Anterior cingulate cortex (tissue), 58 donors: ENCODE measurements around the gene ANKRD6.
"Not testable (repeated sequence)": the region's sequence is repeated elsewhere in the genome, so short reads cannot be mapped to it uniquely, and the experiment has no call there.

Source experiments
- DNase-seq, 58 donors: peaks; one replicate each; lab custom pipeline; 2025; lab: John Stamatoyannopoulos, UW

The ANKRD6 gene

DNA sequence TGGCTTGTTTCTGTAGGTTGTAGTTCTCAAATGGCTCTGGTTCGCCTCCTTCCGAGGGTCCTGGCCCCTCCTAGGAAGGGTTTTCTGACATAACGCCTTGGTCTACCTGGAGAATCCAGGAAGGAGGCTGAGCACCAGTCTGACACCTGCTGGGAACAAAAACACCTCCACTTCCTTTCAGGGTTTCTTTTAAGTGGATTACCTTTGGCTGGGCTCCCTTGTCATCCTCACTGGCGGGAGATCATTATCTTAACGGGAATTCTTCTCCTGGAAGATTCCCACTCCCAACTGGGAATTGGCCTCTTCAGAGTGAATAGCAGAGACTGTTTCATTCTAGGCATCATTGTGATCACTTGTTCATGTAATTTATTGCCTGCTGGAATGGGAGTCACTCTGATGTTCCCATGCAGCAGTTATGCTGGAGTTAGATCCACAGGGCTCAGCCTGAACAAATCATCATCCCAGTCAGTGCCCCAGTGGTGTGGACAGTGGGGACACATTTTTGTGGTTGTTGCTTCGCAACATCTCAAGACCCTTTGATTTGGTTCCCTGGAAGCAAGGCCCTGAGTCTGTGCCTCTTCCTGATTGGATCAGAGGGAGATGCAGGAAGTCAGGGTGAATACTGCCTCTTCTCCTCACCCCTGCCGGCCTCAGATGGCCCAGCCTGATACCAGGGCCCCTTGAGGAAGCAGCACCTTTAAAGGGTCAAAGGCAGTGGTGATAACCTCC, 156.5 kb downstream of the ANKRD6 start:
- no peak for DNase-seq

DNA sequence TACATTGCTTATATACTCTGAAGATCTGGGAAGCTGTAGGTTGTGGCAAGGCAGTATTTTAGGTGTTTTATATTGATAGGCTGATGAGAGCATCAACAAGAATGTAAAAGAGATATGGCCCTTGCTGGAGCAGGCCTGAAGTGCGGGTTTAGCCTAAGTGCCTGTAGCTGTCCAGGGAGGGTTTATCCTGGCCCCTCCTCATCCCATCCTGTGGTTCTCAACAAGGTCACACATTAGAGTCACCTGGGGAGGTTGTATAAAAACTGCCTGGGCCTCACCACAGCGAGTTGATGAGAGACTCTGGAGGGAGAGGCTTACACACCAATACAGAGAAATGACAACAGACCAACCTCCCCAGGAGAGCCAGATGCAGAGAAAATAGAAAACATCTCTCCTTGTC, 157.2 kb downstream of the ANKRD6 start:
- DNase-seq = no peak

DNA sequence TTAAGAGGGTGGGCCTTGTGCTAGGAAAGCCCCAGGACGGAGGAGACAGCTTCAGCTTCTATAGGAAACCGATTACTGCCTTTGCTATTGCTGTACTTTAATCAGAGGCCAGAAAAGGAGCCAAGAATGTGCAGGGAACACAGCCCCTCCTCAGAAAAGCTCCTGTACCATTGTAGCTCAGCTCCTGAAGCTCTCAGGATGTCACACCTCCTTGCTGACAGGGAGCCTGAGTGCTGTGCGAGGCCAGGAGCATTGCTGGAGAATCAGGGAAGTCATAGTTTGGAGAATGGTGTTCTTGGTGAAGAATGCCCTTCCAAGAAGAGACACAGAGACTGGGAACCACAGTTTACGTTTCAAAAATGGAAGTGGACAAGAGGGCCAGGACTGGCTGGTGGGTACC, 158.8 kb downstream of the ANKRD6 start:
- DNase-seq = no peak

DNA sequence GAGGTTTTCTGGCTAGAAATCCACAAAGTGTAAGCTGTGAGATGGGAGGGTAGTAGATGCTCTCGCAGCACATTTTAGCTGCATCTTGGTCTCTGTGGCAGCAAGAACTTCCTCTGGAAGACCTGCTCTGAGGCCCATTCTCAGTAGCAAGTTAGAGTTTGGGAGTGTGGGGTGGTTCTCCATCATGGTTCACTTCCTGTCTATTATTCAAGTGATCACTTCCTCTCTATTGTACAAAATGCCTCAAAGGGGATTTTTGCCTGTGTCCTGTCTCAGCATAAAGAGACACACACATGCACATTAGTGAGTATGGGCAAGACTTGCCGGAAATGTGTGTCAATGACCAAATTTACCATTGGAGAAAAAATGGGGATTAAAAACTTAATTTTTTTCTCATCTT, 163.1 kb downstream of the ANKRD6 start:
- no peak for DNase-seq

DNA sequence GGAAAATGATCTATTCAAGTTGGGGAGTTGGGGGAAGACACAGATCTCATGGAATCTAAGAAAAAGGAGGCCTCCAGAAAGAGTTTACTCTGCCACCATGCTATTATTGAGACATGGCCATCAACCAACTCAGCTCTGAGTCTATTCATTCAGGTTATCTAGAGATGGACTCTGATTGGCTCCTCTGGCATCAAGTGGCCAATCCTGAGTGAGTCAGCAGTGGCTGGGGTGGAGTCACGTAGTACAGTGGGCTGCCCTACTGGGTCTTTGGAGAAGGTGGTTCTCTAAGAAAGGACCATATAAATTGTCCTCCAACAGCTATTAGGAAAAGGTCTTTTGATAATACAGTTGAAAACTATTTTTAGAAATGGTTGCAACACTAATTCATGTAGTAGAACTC, 163.5 kb downstream of the ANKRD6 start:
- no peak for DNase-seq

DNA sequence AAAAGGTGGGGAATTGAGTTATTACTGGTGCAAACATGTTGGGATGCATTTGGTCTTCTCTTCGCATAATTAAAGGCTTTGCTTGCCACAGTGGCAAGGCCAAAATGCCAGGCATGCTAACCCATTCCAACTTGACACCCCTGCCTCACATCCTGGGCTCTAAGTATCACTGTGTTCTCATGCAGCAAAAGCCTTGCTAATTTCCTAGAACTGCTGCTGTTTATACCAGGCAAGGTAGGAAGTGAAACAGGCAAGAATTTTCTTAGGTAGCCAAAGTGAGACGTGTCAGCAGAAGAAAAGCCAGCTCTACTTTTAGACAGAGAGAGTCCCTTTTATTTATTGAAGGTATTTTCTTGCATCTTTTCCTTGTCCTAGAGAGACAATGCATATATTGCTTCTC, 164.4 kb downstream of the ANKRD6 start:
- DNase-seq = no peak

DNA sequence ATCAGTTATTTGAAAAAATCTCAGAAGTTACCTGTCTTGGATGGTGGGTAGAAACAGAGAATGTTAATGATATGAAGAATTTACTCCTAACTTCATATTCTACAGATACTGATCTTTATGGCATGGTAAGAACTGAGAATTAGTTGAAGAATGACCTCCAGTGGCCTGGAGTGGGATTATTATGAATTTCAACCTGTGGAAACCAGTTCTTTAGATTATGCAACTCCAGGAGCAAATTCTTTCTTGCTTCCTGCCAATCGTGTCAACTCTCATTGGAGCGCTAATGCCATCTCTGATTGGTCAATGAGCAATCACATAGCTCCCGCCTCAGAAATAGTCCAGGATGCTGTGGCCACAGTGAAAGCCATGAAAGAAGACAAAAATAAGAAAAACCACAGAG, 165.0 kb downstream of the ANKRD6 start:
- no peak for DNase-seq

DNA sequence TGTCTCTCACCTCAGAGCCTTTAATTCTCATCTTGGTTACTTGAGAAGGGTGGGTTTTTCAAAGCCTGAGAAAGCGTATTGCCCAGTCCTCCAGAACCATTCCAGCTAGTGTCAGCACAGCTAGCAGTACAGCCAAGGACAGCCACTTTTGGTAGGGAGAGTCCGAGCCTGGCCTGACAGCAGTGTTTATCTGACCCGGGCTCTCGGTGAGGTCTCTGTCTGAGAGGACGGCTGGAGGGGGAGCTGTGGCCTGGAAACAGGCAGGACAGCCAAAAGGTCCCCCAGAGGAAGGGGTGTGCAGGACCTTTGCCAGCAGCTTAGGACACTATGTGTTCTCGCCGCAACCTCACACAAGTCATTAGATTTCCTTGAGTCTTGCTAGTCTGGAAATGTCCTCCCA, 166.8 kb downstream of the ANKRD6 start:
- no peak for DNase-seq

DNA sequence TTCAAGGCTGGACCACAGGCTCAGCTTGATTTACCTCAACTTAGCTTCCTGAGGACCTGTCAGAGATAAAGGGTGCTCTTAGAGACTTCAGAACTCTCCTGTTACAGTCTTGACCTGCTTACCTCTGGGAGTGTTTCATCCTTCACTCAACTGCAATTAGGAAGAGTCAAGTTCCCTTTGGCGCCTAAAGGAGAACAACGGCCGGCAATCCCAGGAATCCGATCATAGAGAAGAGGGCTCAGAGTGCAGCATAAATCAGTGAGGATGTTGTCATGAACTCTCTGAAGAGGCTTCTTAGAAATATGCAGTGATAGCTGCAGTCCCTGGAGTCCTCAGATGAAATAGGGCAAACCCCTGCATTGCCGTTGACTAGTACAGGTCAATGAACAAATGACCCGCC, 169.2 kb downstream of the ANKRD6 start:
- no peak for DNase-seq

DNA sequence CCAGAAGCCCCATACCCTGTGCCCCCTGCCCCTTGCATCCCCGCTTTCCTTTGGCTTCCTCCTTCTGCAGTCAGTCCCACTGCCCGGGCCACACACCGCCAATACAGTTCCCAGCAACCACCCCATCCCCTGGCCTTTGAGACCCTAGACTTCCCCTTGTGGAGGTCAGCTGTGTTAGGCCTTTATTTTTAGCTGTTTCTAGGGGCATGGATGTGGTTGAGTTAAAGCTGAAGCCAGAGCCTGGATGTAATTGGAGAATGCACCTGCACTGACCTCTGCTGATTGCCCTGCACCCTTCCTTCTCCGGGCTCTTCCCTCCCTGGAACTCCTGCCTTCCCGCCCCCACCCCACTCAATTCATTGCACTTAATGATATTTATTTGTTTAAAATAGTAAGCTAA, 171.7 kb downstream of the ANKRD6 start:
- DNase-seq = no peak

DNA sequence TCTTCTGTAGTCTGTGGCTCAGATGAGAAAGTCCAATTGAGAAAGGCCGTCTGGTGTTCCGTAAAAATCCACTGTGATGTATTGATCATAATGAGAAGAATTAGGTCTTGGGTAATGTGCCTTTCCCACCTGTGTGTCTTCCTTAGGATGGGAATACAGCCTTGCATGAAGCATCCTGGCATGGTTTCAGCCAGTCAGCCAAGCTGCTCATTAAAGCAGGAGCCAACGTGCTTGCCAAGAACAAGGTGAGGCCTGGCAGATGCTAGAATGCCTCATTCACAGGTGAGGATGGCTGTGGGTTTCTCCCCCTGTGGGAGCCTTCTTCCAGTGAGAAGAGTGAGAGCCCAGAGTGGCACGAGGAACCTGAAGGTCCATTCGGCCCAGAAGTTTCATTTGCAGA, 172.9 kb downstream of the ANKRD6 start:
- no peak for DNase-seq

DNA sequence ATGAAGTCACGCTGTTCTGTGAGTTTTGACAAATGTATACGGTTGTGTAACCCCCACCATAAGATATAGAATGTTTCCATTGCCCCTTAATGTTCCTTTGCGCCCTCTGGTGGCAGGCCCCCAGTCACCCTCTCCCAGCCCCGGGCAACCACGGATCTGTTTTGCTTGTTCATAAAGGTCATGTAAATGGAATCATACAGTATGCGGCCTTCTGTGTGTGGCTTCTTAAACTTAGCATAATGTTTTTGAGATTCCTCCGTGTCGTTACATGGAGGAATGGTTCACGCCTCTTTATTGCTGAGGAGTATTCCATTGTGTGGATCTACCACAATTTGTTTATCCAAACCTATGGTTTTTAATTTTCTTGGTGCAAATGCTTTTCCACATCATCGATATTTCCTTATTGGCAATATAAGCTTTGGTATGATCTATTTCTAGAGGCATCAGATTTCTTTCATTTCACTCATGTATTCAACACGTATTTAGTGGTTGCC, 177.2 kb downstream of the ANKRD6 start:
- DNase-seq = peak in 11 of 58 donors; percentile 2 to 27 (median 12)

DNA sequence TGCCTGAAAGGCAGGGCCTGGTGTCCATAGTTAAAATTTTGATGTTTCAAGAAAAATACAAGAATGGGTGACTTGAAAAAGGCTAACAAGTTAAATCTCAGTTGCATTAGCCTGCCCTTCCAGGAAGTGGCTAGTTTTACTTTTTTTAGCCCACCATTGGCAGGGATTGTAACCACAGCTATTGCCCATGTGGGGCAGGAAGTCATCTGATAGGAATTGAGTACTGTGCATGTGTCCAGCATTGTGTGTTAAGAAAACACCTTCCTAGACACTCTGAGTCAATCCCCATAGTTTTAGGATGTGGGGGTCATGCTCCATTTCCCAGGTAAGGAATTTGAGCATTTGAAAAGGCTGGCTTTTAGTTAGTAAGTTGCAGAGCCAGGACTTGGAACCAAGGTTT, 178.7 kb downstream of the ANKRD6 start:
- no peak for DNase-seq

DNA sequence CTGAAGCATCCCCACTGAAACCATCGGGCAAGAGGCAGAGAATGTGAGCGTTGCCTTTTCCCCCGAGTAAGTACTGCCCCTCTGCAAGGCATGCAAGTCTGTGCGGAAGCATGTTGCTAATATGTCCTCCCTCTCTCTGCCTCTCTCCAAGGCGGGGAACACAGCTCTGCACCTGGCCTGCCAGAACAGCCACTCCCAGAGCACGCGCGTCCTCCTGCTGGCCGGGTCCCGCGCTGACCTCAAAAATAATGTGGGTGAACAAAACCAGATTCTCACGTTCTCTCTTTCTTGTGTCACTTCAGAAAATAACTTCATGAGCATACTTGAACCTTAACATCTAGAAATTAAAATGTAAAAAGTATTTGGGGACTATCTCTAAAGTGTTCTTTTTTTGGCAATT, 179.2 kb downstream of the ANKRD6 start:
- DNase-seq = no peak

DNA sequence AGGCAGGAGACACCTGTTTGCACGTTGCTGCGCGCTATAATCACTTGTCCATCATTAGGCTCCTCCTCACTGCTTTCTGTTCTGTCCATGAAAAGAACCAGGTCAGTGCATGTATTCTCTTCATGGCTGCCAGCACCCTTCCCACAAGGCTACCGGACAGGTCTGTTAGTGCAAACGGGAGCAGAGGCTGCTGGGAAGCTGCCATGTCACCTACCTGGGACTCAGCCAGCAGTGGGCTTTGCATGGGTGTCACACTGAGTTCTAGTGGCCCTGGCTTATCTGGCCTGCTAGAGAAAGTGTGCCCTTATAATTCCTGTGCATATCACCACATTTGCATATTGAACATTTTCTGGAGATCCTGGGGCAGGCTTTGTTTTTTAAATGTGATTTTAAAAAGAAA, 180.8 kb downstream of the ANKRD6 start:
- DNase-seq = no peak

DNA sequence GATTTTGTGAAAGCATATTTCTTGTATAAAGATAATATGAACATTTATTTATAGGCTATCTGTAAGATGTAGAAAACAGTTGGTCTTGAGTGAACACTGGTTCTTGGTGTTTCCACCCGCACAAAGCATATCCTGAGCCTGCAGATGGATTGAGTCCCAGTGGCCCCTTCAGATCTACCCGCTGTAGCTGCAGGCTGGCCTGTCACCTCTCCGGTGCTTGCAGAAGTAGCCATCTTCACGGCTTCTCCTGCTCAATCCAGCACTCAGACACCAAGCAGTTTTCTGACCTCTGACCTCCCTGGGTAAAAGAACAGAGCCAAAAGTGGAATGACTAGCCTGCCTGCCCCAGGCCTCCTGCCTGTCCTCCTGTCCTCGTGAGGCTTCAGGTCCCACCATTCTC, 182.9 kb downstream of the ANKRD6 start:
- DNase-seq = peak in 4 of 58 donors; percentile 3 to 38 (median 10)

DNA sequence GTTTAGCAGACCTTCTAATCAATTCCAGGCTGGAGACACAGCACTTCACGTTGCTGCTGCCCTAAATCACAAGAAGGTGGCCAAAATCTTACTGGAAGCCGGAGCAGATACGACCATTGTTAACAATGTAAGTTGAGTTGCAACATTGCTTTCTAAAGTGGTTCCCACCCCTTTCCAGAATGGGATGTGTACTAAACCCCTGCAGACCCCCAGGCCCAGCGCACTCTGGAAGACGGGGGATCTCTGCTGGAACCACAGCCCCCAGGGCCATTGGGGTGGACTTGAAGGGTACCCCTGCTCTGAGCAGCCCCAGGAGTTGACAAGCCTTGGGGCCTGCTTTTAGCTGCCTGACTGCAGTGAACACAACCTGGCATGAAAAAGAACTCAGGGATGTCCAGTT, 183.6 kb downstream of the ANKRD6 start:
- no peak for DNase-seq

DNA sequence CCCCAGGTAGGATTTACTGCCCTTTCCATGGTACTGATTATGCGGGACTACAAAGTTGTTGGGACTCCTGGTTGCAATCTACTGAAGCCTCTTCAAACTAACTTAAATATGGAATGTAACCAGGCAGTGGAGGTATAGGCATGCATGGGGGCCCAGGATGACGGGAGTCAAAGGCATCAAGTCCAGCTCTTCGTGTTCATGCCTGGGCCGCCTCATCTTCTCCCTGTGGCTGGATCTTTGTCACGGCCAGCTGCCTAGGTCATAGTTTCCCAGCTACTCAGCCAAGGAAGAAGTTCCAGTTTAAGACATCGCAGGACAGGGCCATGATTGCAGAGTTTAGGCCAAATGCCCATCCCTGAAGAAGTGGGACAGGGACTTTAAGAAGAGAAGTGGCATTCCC, 185.1 kb downstream of the ANKRD6 start:
- DNase-seq = no peak

DNA sequence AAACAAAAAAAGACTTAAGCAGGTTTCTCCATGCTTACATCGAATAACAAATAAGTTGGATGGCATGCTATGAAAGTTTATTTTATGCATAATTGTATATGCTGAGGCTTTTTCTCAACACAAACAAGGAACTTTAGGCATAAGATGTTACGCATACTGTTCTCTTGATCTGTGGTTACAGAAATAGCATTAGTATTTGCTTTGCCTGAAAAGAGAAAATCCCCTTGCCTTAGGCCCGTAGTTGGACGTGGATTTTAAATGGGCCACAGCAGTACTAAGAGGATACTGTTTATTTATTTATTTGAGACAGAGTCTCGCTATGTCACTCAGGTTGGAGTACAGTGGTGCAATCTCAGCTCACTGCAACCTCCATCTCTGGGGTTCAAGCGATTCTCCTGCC, 186.6 kb downstream of the ANKRD6 start:
- no peak for DNase-seq

DNA sequence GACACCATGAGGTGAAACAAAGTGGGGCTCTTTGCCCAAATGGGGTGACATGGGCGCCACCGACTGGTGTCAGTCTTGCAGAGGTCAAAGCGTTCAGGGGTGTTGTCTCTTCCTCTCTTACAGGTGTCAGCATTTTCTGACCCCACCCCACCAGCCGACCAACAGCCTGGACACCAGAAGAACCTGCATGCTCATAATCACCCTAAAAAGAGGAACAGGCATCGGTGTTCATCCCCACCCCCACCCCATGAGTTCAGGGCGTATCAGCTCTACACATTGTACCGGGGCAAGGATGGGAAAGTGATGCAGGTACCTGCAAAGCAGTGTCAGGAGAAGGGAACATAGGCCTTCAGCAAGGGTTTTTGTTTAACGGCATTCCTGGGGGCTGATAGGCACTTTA, 190.8 kb downstream of the ANKRD6 start:
- DNase-seq = no peak

DNA sequence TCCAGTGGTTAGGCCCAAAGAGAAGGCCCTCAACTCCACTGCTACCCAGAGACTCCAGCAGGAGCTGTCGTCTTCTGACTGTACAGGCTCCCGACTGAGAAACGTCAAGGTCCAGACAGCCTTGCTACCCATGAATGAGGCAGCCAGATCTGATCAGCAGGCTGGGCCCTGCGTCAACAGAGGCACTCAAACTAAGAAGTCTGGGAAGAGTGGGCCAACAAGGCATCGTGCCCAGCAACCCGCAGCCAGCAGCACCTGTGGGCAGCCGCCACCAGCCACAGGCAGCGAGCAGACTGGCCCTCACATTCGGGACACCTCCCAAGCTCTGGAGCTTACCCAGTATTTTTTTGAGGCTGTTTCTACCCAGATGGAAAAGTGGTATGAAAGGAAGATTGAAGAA, 197.5 kb downstream of the ANKRD6 start:
- peak in 33 of 58 donors; percentile 5 to 68 (median 27) for DNase-seq

DNA sequence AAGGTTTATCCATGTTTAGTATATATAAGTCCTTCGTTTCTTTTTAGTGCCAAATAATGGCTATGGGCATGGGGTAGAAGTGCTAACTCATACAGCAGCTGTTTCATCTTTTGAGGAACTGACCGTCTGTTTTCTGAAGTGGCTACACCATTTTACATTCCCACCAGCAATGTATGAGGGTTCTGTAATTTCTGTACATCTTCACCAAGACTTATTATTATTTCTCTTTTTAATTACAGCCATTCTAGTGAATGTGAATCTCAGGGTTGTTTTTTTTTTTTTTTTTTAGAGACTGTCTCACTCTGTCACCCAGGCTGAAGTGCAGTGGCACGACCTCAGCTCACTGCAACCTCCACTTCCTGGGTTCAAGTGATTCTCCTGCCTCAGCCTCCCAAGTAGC, 203.5 kb downstream of the ANKRD6 start:
- not testable (repeated sequence) for DNase-seq

DNA sequence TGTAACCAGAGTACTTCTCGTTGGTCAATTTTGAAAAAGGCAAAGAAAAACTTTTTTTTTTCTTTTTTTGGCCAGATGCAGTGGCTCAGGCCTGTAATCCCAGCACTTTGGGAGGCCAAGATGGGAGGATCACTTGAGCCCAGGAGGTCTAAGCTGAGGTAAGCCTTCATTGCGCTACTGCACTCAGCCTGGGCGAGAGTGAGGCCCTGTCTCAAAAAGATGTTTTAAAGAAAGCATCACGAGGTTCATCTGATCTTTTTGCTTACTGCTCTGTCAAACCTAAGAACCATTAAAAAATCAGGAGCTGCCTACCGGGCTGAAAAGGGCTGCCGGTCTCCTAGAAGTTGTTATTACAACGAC, 205.0 kb downstream of the ANKRD6 start:
- peak in 1 of 58 donors; percentile 34 for DNase-seq
